IMR-90 (cell line): ENCODE data around the gene CNPY4. TPM values are rescaled to one million over a fixed set of nuclear protein-coding genes. Genes with fewer than 3 reads are reported as not detected.

ENCODE experiments used
- ATAC-seq: fragments of 200-7000 bp; cut with Tn5 transposase; 2 replicates; pipeline ENCODE4 v1.9.1; 2020; ENCODE audit warnings: low read depth, mild to moderate bottlenecking, moderate library complexity
- BruUV-seq: library from RNA; stranded (reverse); fragments of 400-500 nt; replicated peaks from 2 replicates; lab custom pipeline; 2021; lab: Mats Ljungman, UMichigan
- CTCF ChIA-PET: fragments of 300-600 bp; formaldehyde crosslinking; extraction: SDS; loops from one replicate; lab custom pipeline; 2021; ENCODE audit warnings: antibody characterized with exemption; lab: Yijun Ruan, JAX
- POLR2A ChIA-PET: fragments of 300-600 bp; sonication (Branson Sonifier 250); formaldehyde crosslinking; loops from one replicate; lab custom pipeline; 2022; ENCODE audit warnings: antibody characterized with exemption; ENCODE audit not compliant: unreplicated experiment; lab: Charles Lee
- DNase-seq: peaks from one replicate; pipeline ENCODE4 v3.0.0; 2013
- H2AFZ ChIP-seq: replicated peaks from 2 replicates; pipeline ENCODE3; 2013; ENCODE audit warnings: low read length, mild to moderate bottlenecking; ENCODE audit not compliant: poor library complexity
- H2AK5ac ChIP-seq: 2 replicates; pipeline ENCODE4 v1.6.1; 2013; ENCODE audit warnings: low read depth, low read length, inconsistent platforms
- H2AK9ac ChIP-seq: replicated peaks from 2 replicates; pipeline ENCODE3; 2013; ENCODE audit warnings: mild to moderate bottlenecking, low read depth, low read length, moderate library complexity; ENCODE audit not compliant: poor library complexity
- H2BK120ac ChIP-seq: 2 replicates; pipeline ENCODE4 v1.6.1; 2013; ENCODE audit warnings: low read depth, low read length, inconsistent platforms
- H2BK15ac ChIP-seq: 3 replicates; pipeline ENCODE4 v1.6.1; 2013; ENCODE audit warnings: low read depth, low read length, inconsistent platforms
- H2BK20ac ChIP-seq: 2 replicates; pipeline ENCODE4 v1.6.1; 2013; ENCODE audit warnings: low read depth, mild to moderate bottlenecking, inconsistent platforms, low read length, moderate library complexity
- H2BK5ac ChIP-seq: 2 replicates; pipeline ENCODE4 v1.6.1; 2013; ENCODE audit warnings: mild to moderate bottlenecking, low read depth, low read length, inconsistent platforms; ENCODE audit not compliant: poor library complexity, severe bottlenecking
- H3K14ac ChIP-seq: replicated peaks from 2 replicates; pipeline ENCODE4 v1.6.1; 2013; ENCODE audit warnings: low read depth, low read length, inconsistent platforms
- H3K18ac ChIP-seq: 2 replicates; pipeline ENCODE4 v1.6.1; 2013; ENCODE audit warnings: low read depth, low read length, control low read depth
- H3K23ac ChIP-seq: 2 replicates; pipeline ENCODE4 v1.6.1; 2013; ENCODE audit warnings: low read depth, low read length, inconsistent platforms
- H3K27ac ChIP-seq: 2 replicates; pipeline ENCODE4 v1.5.1; 2013; ENCODE audit warnings: mild to moderate bottlenecking, control low read depth, low read length; ENCODE audit not compliant: insufficient read depth
- H3K27me3 ChIP-seq: 2 replicates; pipeline ENCODE4 v1.6.1; 2013; ENCODE audit warnings: low read length; ENCODE audit not compliant: control insufficient read depth, insufficient read depth
- H3K36me3 ChIP-seq: 2 replicates; pipeline ENCODE4 v1.6.1; 2013; ENCODE audit warnings: low read length, mixed read lengths; ENCODE audit not compliant: control insufficient read depth, insufficient read depth
- H3K4ac ChIP-seq: 2 replicates; pipeline ENCODE4 v1.6.1; 2013; ENCODE audit warnings: low read depth, low read length, inconsistent platforms
- H3K4me1 ChIP-seq: 2 replicates; pipeline ENCODE4 v1.6.1; 2013; ENCODE audit warnings: low read length, mixed read lengths; ENCODE audit not compliant: control insufficient read depth, insufficient read depth
- H3K4me2 ChIP-seq: 2 replicates; pipeline ENCODE4 v1.6.1; 2013; ENCODE audit warnings: low read depth, mild to moderate bottlenecking, control low read depth, low read length, moderate library complexity
- H3K4me3 ChIP-seq: 2 replicates; pipeline ENCODE4 v1.5.1; 2013; ENCODE audit warnings: low read depth, mild to moderate bottlenecking, control low read depth, low read length, moderate library complexity; ENCODE audit not compliant: insufficient read depth
- H3K56ac ChIP-seq: 2 replicates; pipeline ENCODE4 v1.6.1; 2013; ENCODE audit warnings: low read length, inconsistent platforms; ENCODE audit not compliant: insufficient read depth; ENCODE audit errors: extremely low read depth
- H3K79me1 ChIP-seq, 2 experiments: 2 replicates each; pipeline ENCODE4 v1.6.1; 2013; ENCODE audit warnings: low read length in 2 of 2, inconsistent platforms in 1 of 2, low read depth in 1 of 2
- H3K9ac ChIP-seq: 2 replicates; pipeline ENCODE4 v1.6.1; 2013; ENCODE audit warnings: low read depth, low read length, control low read depth
- H3K9me1 ChIP-seq: 2 replicates; pipeline ENCODE4 v1.6.1; 2013; ENCODE audit warnings: low read length, inconsistent platforms; ENCODE audit not compliant: insufficient read depth
- H3K9me3 ChIP-seq: 2 replicates; pipeline ENCODE4 v1.6.1; 2013; ENCODE audit warnings: low read length; ENCODE audit not compliant: control insufficient read depth, insufficient read depth
- H4K20me1 ChIP-seq: 2 replicates; pipeline ENCODE4 v1.6.1; 2013; ENCODE audit warnings: low read length, inconsistent platforms; ENCODE audit not compliant: insufficient read depth
- H4K5ac ChIP-seq: 2 replicates; pipeline ENCODE4 v1.6.1; 2013; ENCODE audit warnings: mild to moderate bottlenecking, low read depth, low read length, control low read depth
- H4K8ac ChIP-seq, 2 experiments: 2 replicates each; pipeline ENCODE4 v1.6.1; 2013; ENCODE audit warnings: low read depth in 2 of 2, low read length in 2 of 2, control low read depth in 1 of 2, inconsistent platforms in 1 of 2
- H4K91ac ChIP-seq: 2 replicates; pipeline ENCODE4 v1.6.1; 2013; ENCODE audit warnings: low read depth, low read length, inconsistent platforms; ENCODE audit not compliant: insufficient read depth
- MAFK ChIP-seq: IDR thresholded peaks from 2 replicates; pipeline ENCODE4 v1.6.1; 2012; ENCODE audit warnings: low read depth, low read length, improper control_type of control experiment
- RCOR1 ChIP-seq: IDR thresholded peaks from 2 replicates; pipeline ENCODE4 v1.6.1; 2012; ENCODE audit warnings: mild to moderate bottlenecking, low read length, improper control_type of control experiment; ENCODE audit not compliant: insufficient replicate concordance
- WGBS, 2 experiments: methylation state at CpG; one replicate each; pipeline versions ENCODE4 v1.1.5 to v1.1.7; 2013; ENCODE audit warnings: missing lambda C conversion rate in 2 of 2; ENCODE audit not compliant: insufficient read length in 1 of 2; ENCODE audit errors: extremely low coverage in 2 of 2; 5-methylcytosine and 5-hydroxymethylcytosine counted together
- dilution Hi-C: fragments of 300-500 bp; cut with HindIII; formaldehyde crosslinking; loops from one replicate; pipeline ENCODE4 v1.14.3; 2018; ENCODE audit warnings: low sequenced_read_pairs; ENCODE audit not compliant: unreplicated experiment
- in situ Hi-C: fragments of 300-500 bp; cut with MboI; formaldehyde crosslinking; loops from 3 replicates; pipeline ENCODE4 v1.14.3; 2019; ENCODE audit warnings: low sequenced_read_pairs, inconsistent platforms, mixed read lengths
- intact Hi-C: fragments of 100-400 bp; cut with micrococcal nuclease; formaldehyde crosslinking; loops from 2 replicates; pipeline ENCODE4 v1.10.0; 2022
- polyA plus RNA-seq, 3 experiments: library from polyadenylated mRNA; depleted of rRNA; stranded (reverse); fragments of >200 nt; gene quantifications; 2 replicates each; pipeline ENCODE4 v1.2.3, GENCODE V29; 2012; ENCODE audit warnings: low replicate concordance in 1 of 3
- total RNA-seq: library from RNA; depleted of rRNA; stranded (reverse); fragments of >200 nt; gene quantifications from 2 replicates; pipeline ENCODE4 v1.2.3, GENCODE V29; 2012

The CNPY4 gene
- total and polyA plus RNA-seq, 2 of the 4 experiments (the other 2 are of a cell fraction) = 13.3 to 21.9 TPM

DNA sequence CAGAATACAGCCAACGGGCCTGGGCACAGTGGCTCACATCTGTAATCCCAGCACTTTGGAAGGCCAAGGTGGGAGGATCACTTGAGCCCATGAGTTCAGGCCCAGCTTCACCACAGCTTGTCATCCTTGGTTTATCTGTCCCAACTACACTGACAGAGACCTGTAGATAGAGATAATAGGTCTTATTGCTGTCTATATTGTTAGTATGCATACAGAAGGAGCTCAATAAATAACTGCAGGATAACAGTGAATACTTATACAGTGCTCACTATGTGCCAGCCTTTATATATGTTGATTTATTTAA, 1.3 kb downstream of the CNPY4 start:
- Histone ChIP-seq H2AK5ac (peak overlapping the region; percentile 13; the same call in 1 of the 2 replicates), H2BK120ac (no peak overlapping the region), H2BK5ac (peak overlapping the region; percentile 73), H3K9me1 (peaks cover 17% of the 10 kb centered on the region), H3K27me3 (no peaks in the 10 kb centered on the region), H4K91ac (peak overlapping the region; percentile 42; the same call in 1 of the 2 replicates), H2AK9ac (peak overlapping the region; percentile 87), H3K23ac (peak overlapping the region; percentile 66; the same call in 1 of the 2 replicates), H3K79me1 (peaks cover 28 to 54% of the 10 kb centered on the region in 2 experiments), H3K18ac (no peak overlapping the region), H4K20me1 (no peaks in the 10 kb centered on the region; the same call in 1 of the 2 replicates), H3K4ac (peak overlapping the region; percentile 85), H3K14ac (peak overlapping the region; percentile 15; the same call in 1 of the 2 replicates), H3K9me3 (no peaks in the 10 kb centered on the region), H2AFZ (peak overlapping the region; percentile 96), H4K5ac (peak overlapping the region; percentile 11), H3K9ac (peak overlapping the region; percentile 67), H3K56ac (peak overlapping the region; percentile 24; the same call in 1 of the 2 replicates), H3K4me3 (peak overlapping the region; percentile 61), H3K27ac (peak overlapping the region; percentile 45), H2BK15ac (peak overlapping the region; percentile 19; the same call in 1 of the 3 replicates), H3K4me2 (peak overlapping the region; percentile 84), H3K36me3 (peaks cover 4% of the 10 kb centered on the region; the same call in 1 of the 2 replicates), H4K8ac (peak overlapping the region; percentile 48 to 77; a peak in 2 of 4 replicates), H3K4me1 (peaks cover 6% of the 10 kb centered on the region; the same call in 1 of the 2 replicates), H2BK20ac (no peak overlapping the region)
- no CpG with 5 or more reads among the region's 1 CpG for WGBS, 2 experiments
- DNase-seq (no peak), ATAC-seq (no peak)
- ChIA-PET CTCF (interaction anchor here (0.7 kb wide), 1 partner anchor 10 kb away, joined by 3 read pairs; no protein-coding TSS in a partner anchor), POLR2A (interaction anchor here (0.6 to 1.4 kb wide), 2 partner anchors 19 to 276 kb away, joined by 3 to 6 read pairs; partner anchors contain the start of gene AP4M1)
- intact Hi-C loops = no loop called here
- in situ Hi-C loops = no loop called here
- BruUV-seq = no TSS peak
- TF ChIP-seq RCOR1 = no peak
- TF ChIP-seq MAFK = no peak
- dilution Hi-C loops = no loop called here
